ENCODE results near the gene GSTO1. TPM values are rescaled to one million over a fixed set of nuclear protein-coding genes. Genes with fewer than 3 reads are reported as not detected.

Gene GSTO1
- total and polyA plus RNA-seq, 2 of the 13 experiments (the other 11 are each of a cell fraction or from before 2014, with no cell fraction given): 228 to 300 TPM

DNA sequence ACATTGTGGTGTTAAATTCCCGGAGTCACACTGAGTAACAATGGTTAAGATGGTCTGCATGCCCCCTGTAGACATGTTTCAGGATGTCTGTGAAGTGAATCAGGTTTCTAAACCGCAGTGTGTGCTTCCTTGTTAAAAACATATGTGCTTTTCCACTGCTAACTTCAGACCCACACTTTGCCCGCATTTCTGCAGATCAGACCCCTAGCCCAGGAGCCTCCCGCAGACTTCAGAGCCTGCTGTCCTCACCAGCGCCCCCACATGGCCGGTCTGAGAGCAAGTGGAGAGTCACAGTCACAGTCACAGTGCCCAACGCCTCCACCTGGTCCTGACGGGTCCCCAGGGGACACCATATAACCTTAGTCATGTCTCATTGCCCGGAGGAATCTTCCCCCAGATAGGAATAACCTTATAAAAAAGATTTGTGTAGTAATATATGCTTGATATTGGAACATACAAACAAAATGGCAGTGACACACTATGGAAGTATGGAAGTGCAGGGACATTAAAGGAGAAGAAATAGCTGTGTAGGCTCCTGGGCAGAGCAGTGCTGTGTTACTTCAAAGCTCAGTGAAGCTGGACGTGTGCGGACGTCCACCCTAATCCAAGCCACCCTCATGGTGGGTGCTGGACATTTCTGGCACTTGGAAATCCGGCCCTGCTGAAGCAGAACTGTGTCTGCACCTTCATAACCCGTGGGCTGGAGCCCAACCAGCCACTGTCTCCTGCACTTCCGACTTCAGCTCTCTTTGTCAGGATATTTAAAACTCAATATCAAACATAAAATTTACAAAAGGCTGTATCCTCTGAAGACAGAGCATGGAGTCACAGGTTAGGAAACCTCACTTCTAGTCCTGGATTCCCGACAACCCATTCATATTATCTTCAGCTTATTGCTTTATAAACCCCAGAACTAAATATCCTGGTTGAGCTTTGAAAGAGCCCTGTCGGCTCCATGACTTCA, 43.3 kb downstream of the GSTO1 start:
- Histone ChIP-seq H3K4me3 (replicated peaks in 1 of 3; ENCODE audit: insufficient read depth in 1 of 3, low read depth in 2 of 3, low read length in 3 of 3) (no peak overlapping the region), H2AFZ (ENCODE audit: low read length) (no peak overlapping the region), H3K4me1 (ENCODE audit: insufficient read depth, low read length) (peaks cover 26% of the 10 kb centered on the region), H4K20me1 (ENCODE audit: insufficient read depth, low read length) (no peaks in the 10 kb centered on the region), H3K9me3 (ENCODE audit: low read length) (no peaks in the 10 kb centered on the region), H3K36me3 (replicated peaks in 1 of 2; ENCODE audit: control insufficient read depth in 1 of 2, insufficient read depth in 2 of 2, low read length in 2 of 2) (no peaks in the 10 kb centered on the region), H3K4me2 (ENCODE audit: low read depth, low read length) (no peak overlapping the region), H3K79me2 (ENCODE audit: insufficient read depth, low read length) (no peaks in the 10 kb centered on the region), H3K9ac (ENCODE audit: insufficient read depth, low read depth, low read length) (no peak overlapping the region), H3K27ac (ENCODE audit: extremely low read length, insufficient read depth, low read length) (no peak overlapping the region), H3K27me3 (ENCODE audit: control insufficient read depth in 1 of 2, insufficient read depth in 2 of 2, low read length in 2 of 2) (peaks cover 5 to 39% of the 10 kb centered on the region in 2 experiments)
- DNase-seq (ENCODE audit: low spot score) (no peak), ATAC-seq (peak; percentile 92), FAIRE-seq (no peak)
- no TSS peak for BruUV-seq (replicated peaks)
- in situ Hi-C loops (cut with HindIII; ENCODE audit: extremely low pct_ligation_motif_present, low pct_unique_long_range_greater_than_20kb) (no loop called here), intact Hi-C loops (cut with micrococcal nuclease; ENCODE audit: unreplicated experiment) (no loop called here)
- ChIA-PET CTCF (ENCODE audit: low intra/inter-chr PET ratio, low total read pairs) (interaction anchor here (1.4 kb wide), 1 partner anchor 23 kb away, joined by 8 read pairs; no protein-coding TSS in a partner anchor), POLR2A (no interaction called here)
- 29% methylated on average over 13 of the region's 17 CpGs for WGBS (ENCODE audit: low lambda C conversion rate)
- no peak for TF ChIP-seq DPF2 (CRISPR knock-in tag; IDR thresholded peaks at IDR 0.05; ENCODE audit: borderline replicate concordance, low read depth)
- TF ChIP-seq SETDB1 (CRISPR knock-in tag; IDR thresholded peaks at IDR 0.05; ENCODE audit: borderline replicate concordance): no peak
- TF ChIP-seq ZNF143 (CRISPR knock-in tag; IDR thresholded peaks at IDR 0.05): no peak
- TF ChIP-seq MED1 (CRISPR knock-in tag; IDR thresholded peaks at IDR 0.05): no peak
- TF ChIP-seq IRX3 (CRISPR knock-in tag; IDR thresholded peaks at IDR 0.05; ENCODE audit: borderline replicate concordance, low read depth): no peak
- TF ChIP-seq DR1 (CRISPR knock-in tag; IDR thresholded peaks at IDR 0.05): no peak
- no peak for TF ChIP-seq MYC (CRISPR knock-in tag; IDR thresholded peaks at IDR 0.05; ENCODE audit: borderline replicate concordance)
- no peak for TF ChIP-seq TCF7L2 (IDR thresholded peaks at IDR 0.05; ENCODE audit: low read depth, low read length)
- TF ChIP-seq ZMAT3 (CRISPR knock-in tag; conservative IDR thresholded peaks at IDR 0.05): no peak
- TF ChIP-seq TMF1 (CRISPR knock-in tag; IDR thresholded peaks at IDR 0.05; ENCODE audit: low read depth): no peak
- TF ChIP-seq ZNF619 (CRISPR knock-in tag; IDR thresholded peaks at IDR 0.05): no peak
- TF ChIP-seq STAG1 (CRISPR knock-in tag; IDR thresholded peaks at IDR 0.05): peak; percentile 53
- TF ChIP-seq ATF7-NPFF (CRISPR knock-in tag; IDR thresholded peaks at IDR 0.05; ENCODE audit: low read depth): no peak
- no peak for TF ChIP-seq POLR2AphosphoS5 (IDR thresholded peaks at IDR 0.05; ENCODE audit: low read depth, low read length)
- TF ChIP-seq SNAPC2 (CRISPR knock-in tag; IDR thresholded peaks at IDR 0.05): no peak
- TF ChIP-seq, protein P1, sequence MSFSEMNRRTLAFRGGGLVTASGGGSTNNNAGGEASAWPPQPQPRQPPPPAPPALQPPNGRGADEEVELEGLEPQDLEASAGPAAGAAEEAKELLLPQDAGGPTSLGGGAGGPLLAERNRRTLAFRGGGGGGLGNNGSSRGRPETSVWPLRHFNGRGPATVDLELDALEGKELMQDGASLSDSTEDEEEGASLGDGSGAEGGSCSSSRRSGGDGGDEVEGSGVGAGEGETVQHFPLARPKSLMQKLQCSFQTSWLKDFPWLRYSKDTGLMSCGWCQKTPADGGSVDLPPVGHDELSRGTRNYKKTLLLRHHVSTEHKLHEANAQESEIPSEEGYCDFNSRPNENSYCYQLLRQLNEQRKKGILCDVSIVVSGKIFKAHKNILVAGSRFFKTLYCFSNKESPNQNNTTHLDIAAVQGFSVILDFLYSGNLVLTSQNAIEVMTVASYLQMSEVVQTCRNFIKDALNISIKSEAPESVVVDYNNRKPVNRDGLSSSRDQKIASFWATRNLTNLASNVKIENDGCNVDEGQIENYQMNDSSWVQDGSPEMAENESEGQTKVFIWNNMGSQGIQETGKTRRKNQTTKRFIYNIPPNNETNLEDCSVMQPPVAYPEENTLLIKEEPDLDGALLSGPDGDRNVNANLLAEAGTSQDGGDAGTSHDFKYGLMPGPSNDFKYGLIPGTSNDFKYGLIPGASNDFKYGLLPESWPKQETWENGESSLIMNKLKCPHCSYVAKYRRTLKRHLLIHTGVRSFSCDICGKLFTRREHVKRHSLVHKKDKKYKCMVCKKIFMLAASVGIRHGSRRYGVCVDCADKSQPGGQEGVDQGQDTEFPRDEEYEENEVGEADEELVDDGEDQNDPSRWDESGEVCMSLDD (CRISPR knock-in tag; IDR thresholded peaks at IDR 0.05; ENCODE audit: borderline replicate concordance): no peak
- TF ChIP-seq, protein P2, sequence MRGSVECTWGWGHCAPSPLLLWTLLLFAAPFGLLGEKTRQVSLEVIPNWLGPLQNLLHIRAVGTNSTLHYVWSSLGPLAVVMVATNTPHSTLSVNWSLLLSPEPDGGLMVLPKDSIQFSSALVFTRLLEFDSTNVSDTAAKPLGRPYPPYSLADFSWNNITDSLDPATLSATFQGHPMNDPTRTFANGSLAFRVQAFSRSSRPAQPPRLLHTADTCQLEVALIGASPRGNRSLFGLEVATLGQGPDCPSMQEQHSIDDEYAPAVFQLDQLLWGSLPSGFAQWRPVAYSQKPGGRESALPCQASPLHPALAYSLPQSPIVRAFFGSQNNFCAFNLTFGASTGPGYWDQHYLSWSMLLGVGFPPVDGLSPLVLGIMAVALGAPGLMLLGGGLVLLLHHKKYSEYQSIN (CRISPR knock-in tag; IDR thresholded peaks at IDR 0.05; ENCODE audit: borderline replicate concordance): no peak
- TF ChIP-seq MBD4 (IDR thresholded peaks at IDR 0.05; ENCODE audit: borderline replicate concordance, low read length): no peak
- TF ChIP-seq HDAC6 (IDR thresholded peaks at IDR 0.05; ENCODE audit: low read depth, low read length): no peak

All from HepG2 (cell line).